SKM-1 (cell line): Measurements from ENCODE around the gene ZMAT5.
A peak's percentile ranks its signal among the peaks of the same experiment; 100 is the strongest.

Experiments
- DNase-seq: peaks from one replicate; lab custom pipeline; 2025; ENCODE audit not compliant: unreplicated experiment; lab: John Stamatoyannopoulos, UW

The ZMAT5 gene

GRCh38 chr22:29692327-29692640, 74.5 kb downstream of the ZMAT5 start:
- no peak for DNase-seq

- DNase-seq = no peak
Observed at GRCh38 chr22:29691636-29692326, 75.0 kb downstream of the ZMAT5 start.

- no peak for DNase-seq
Observed at GRCh38 chr22:29690476-29690875, 76.3 kb downstream of the ZMAT5 start.

- DNase-seq = peak; percentile 22
Observed at GRCh38 chr22:29689880-29690213, 77.0 kb downstream of the ZMAT5 start.

GRCh38 chr22:29689206-29689879, 77.5 kb downstream of the ZMAT5 start:
- no peak for DNase-seq

GRCh38 chr22:29684244-29684643, 82.6 kb downstream of the ZMAT5 start:
- no peak for DNase-seq

- no peak for DNase-seq
Observed at GRCh38 chr22:29683536-29683935, 83.3 kb downstream of the ZMAT5 start.
